Neural cell (in vitro differentiated cells): ENCODE results near the gene KANK4.
A peak's percentile ranks its signal among the peaks of the same experiment; 100 is the strongest.

Experiments used
- EP300 ChIP-seq: fragments of 450-650 bp; conservative IDR thresholded peaks from 2 replicates; pipeline ENCODE4 v1.6.1; 2014; ENCODE audit warnings: antibody characterized with exemption, mild to moderate bottlenecking, moderate library complexity; ENCODE audit not compliant: poor library complexity, severe bottlenecking
- EZH2 ChIP-seq: fragments of 200-600, 300-800 bp; shearing (Covaris generic), sonication (generic); IDR thresholded peaks from 2 replicates; pipeline ENCODE4 v1.6.1; 2014; ENCODE audit warnings: antibody characterized with exemption, low read length, borderline replicate concordance, mild to moderate bottlenecking; ENCODE audit not compliant: insufficient read depth, poor library complexity, severe bottlenecking
- MXI1 ChIP-seq: fragments of 450-650 bp; conservative IDR thresholded peaks from 2 replicates; pipeline ENCODE4 v1.6.1; 2014; ENCODE audit warnings: antibody characterized with exemption, mild to moderate bottlenecking; ENCODE audit not compliant: poor library complexity, severe bottlenecking
- POLR2AphosphoS5 ChIP-seq: IDR thresholded peaks from 2 replicates; pipeline ENCODE4 v1.6.1; 2012
- RAD21 ChIP-seq: fragments of 450-650 bp; conservative IDR thresholded peaks from 2 replicates; pipeline ENCODE4 v1.6.1; 2014; ENCODE audit warnings: antibody characterized with exemption, mild to moderate bottlenecking, moderate library complexity
- SMC3 ChIP-seq: fragments of 450-650 bp; conservative IDR thresholded peaks from 2 replicates; pipeline ENCODE4 v1.6.1; 2014; ENCODE audit warnings: antibody characterized with exemption, mild to moderate bottlenecking, moderate library complexity; ENCODE audit not compliant: poor library complexity
- TAF1 ChIP-seq: IDR thresholded peaks from 2 replicates; pipeline ENCODE4 v1.6.1; 2012; ENCODE audit warnings: low read depth
- TF ChIP-seq, protein P1 (sequence below): fragments of 450-650 bp; IDR thresholded peaks from 2 replicates; pipeline ENCODE4 v1.5.1; 2014; ENCODE audit warnings: antibody characterized with exemption, mild to moderate bottlenecking, moderate library complexity; ENCODE audit not compliant: poor library complexity, severe bottlenecking
- TF ChIP-seq, protein P2 (sequence below): IDR thresholded peaks from 2 replicates; pipeline ENCODE4 v1.6.1; 2012; ENCODE audit warnings: borderline replicate concordance

DNA sequence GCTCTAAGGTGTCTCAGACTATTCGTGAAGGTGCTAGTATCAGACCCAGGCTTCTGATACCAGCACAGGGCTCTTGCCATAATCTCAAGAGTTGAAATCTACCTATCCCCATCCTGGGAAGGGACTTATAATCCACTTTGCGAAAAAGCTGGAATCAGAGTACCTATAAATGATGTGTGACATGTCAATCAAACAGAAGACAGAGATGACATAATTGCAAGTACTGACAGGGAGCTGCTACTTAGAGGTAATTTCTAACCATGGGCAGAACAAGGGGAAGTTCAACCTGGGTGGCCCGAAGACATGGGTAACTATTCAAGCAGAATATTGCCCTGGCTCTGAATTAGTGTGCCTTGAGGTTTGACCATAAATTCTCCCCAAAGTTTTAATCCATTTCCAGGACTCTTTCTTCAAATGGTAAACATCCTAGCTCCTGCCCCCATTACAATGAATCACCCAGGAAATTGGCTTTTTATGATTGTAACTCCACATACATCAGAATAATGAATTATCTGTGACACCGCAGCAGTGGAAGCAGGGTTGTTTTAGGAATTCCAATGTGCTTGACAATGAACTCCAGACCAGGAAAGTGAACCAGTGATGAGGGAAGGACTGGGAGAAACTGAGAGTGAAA is 37.2 kb downstream of the KANK4 start:
- TF ChIP-seq, protein P1, sequence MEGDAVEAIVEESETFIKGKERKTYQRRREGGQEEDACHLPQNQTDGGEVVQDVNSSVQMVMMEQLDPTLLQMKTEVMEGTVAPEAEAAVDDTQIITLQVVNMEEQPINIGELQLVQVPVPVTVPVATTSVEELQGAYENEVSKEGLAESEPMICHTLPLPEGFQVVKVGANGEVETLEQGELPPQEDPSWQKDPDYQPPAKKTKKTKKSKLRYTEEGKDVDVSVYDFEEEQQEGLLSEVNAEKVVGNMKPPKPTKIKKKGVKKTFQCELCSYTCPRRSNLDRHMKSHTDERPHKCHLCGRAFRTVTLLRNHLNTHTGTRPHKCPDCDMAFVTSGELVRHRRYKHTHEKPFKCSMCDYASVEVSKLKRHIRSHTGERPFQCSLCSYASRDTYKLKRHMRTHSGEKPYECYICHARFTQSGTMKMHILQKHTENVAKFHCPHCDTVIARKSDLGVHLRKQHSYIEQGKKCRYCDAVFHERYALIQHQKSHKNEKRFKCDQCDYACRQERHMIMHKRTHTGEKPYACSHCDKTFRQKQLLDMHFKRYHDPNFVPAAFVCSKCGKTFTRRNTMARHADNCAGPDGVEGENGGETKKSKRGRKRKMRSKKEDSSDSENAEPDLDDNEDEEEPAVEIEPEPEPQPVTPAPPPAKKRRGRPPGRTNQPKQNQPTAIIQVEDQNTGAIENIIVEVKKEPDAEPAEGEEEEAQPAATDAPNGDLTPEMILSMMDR = no peak
- no peak for TF ChIP-seq TAF1
- no peak for TF ChIP-seq EZH2
- peak; percentile 74 for TF ChIP-seq EP300
- no peak for TF ChIP-seq RAD21
- peak; percentile 17 for TF ChIP-seq POLR2AphosphoS5
- TF ChIP-seq SMC3 = no peak
- TF ChIP-seq, protein P2, sequence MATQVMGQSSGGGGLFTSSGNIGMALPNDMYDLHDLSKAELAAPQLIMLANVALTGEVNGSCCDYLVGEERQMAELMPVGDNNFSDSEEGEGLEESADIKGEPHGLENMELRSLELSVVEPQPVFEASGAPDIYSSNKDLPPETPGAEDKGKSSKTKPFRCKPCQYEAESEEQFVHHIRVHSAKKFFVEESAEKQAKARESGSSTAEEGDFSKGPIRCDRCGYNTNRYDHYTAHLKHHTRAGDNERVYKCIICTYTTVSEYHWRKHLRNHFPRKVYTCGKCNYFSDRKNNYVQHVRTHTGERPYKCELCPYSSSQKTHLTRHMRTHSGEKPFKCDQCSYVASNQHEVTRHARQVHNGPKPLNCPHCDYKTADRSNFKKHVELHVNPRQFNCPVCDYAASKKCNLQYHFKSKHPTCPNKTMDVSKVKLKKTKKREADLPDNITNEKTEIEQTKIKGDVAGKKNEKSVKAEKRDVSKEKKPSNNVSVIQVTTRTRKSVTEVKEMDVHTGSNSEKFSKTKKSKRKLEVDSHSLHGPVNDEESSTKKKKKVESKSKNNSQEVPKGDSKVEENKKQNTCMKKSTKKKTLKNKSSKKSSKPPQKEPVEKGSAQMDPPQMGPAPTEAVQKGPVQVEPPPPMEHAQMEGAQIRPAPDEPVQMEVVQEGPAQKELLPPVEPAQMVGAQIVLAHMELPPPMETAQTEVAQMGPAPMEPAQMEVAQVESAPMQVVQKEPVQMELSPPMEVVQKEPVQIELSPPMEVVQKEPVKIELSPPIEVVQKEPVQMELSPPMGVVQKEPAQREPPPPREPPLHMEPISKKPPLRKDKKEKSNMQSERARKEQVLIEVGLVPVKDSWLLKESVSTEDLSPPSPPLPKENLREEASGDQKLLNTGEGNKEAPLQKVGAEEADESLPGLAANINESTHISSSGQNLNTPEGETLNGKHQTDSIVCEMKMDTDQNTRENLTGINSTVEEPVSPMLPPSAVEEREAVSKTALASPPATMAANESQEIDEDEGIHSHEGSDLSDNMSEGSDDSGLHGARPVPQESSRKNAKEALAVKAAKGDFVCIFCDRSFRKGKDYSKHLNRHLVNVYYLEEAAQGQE = no peak
- TF ChIP-seq MXI1 = no peak
